Measurements from ENCODE around the gene ABCG8.

DNA sequence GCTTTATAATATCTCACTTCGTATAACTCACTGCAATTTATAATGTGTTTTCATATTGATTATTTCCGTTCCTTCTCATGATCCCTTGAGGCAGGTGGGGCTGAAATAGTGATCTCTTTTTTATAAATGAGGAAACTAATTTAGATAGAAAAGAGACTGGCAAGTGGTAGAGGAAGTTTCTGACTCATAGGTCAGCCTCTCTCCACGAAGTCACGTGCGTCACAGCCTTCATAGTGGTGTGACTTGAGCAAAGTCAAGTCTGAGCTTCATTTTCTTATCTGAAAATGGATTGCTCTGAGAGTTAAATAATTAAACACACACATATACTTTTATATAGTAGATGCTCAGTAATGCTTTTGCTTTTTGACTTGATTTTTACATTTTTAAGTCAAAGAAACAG lies 20.0 kb upstream of the ABCG8 start:
- TF ChIP-seq, protein P1, sequence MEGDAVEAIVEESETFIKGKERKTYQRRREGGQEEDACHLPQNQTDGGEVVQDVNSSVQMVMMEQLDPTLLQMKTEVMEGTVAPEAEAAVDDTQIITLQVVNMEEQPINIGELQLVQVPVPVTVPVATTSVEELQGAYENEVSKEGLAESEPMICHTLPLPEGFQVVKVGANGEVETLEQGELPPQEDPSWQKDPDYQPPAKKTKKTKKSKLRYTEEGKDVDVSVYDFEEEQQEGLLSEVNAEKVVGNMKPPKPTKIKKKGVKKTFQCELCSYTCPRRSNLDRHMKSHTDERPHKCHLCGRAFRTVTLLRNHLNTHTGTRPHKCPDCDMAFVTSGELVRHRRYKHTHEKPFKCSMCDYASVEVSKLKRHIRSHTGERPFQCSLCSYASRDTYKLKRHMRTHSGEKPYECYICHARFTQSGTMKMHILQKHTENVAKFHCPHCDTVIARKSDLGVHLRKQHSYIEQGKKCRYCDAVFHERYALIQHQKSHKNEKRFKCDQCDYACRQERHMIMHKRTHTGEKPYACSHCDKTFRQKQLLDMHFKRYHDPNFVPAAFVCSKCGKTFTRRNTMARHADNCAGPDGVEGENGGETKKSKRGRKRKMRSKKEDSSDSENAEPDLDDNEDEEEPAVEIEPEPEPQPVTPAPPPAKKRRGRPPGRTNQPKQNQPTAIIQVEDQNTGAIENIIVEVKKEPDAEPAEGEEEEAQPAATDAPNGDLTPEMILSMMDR (IDR thresholded peaks at IDR 0.05; ENCODE audit: poor library complexity), result no peak
- no peak for TF ChIP-seq EZH2 (IDR thresholded peaks at IDR 0.05; ENCODE audit: borderline replicate concordance)

All from hepatocyte (in vitro differentiated cells).